IMR-90 (cell line): ENCODE results near the gene UTP14C. TPM values are rescaled to one million over a fixed set of nuclear protein-coding genes. Genes with fewer than 3 reads are reported as not detected.

ENCODE experiments used
- ATAC-seq: fragments of 200-7000 bp; cut with Tn5 transposase; 2 replicates; pipeline ENCODE4 v1.9.1; 2020; ENCODE audit warnings: low read depth, mild to moderate bottlenecking, moderate library complexity
- BruUV-seq: library from RNA; stranded (reverse); fragments of 400-500 nt; replicated peaks from 2 replicates; lab custom pipeline; 2021; lab: Mats Ljungman, UMichigan
- CTCF ChIA-PET: fragments of 300-600 bp; formaldehyde crosslinking; extraction: SDS; loops from one replicate; lab custom pipeline; 2021; ENCODE audit warnings: antibody characterized with exemption; lab: Yijun Ruan, JAX
- POLR2A ChIA-PET: fragments of 300-600 bp; sonication (Branson Sonifier 250); formaldehyde crosslinking; loops from one replicate; lab custom pipeline; 2022; ENCODE audit warnings: antibody characterized with exemption; ENCODE audit not compliant: unreplicated experiment; lab: Charles Lee
- DNase-seq: peaks from one replicate; pipeline ENCODE4 v3.0.0; 2013
- H2AFZ ChIP-seq: replicated peaks from 2 replicates; pipeline ENCODE3; 2013; ENCODE audit warnings: low read length, mild to moderate bottlenecking; ENCODE audit not compliant: poor library complexity
- H2AK5ac ChIP-seq: 2 replicates; pipeline ENCODE4 v1.6.1; 2013; ENCODE audit warnings: low read depth, low read length, inconsistent platforms
- H2AK9ac ChIP-seq: replicated peaks from 2 replicates; pipeline ENCODE3; 2013; ENCODE audit warnings: mild to moderate bottlenecking, low read depth, low read length, moderate library complexity; ENCODE audit not compliant: poor library complexity
- H2BK120ac ChIP-seq: 2 replicates; pipeline ENCODE4 v1.6.1; 2013; ENCODE audit warnings: low read depth, low read length, inconsistent platforms
- H2BK15ac ChIP-seq: 3 replicates; pipeline ENCODE4 v1.6.1; 2013; ENCODE audit warnings: low read depth, low read length, inconsistent platforms
- H2BK20ac ChIP-seq: 2 replicates; pipeline ENCODE4 v1.6.1; 2013; ENCODE audit warnings: low read depth, mild to moderate bottlenecking, inconsistent platforms, low read length, moderate library complexity
- H2BK5ac ChIP-seq: 2 replicates; pipeline ENCODE4 v1.6.1; 2013; ENCODE audit warnings: mild to moderate bottlenecking, low read depth, low read length, inconsistent platforms; ENCODE audit not compliant: poor library complexity, severe bottlenecking
- H3K14ac ChIP-seq: replicated peaks from 2 replicates; pipeline ENCODE4 v1.6.1; 2013; ENCODE audit warnings: low read depth, low read length, inconsistent platforms
- H3K18ac ChIP-seq: 2 replicates; pipeline ENCODE4 v1.6.1; 2013; ENCODE audit warnings: low read depth, low read length, control low read depth
- H3K23ac ChIP-seq: 2 replicates; pipeline ENCODE4 v1.6.1; 2013; ENCODE audit warnings: low read depth, low read length, inconsistent platforms
- H3K27ac ChIP-seq: 2 replicates; pipeline ENCODE4 v1.5.1; 2013; ENCODE audit warnings: mild to moderate bottlenecking, control low read depth, low read length; ENCODE audit not compliant: insufficient read depth
- H3K27me3 ChIP-seq: 2 replicates; pipeline ENCODE4 v1.6.1; 2013; ENCODE audit warnings: low read length; ENCODE audit not compliant: control insufficient read depth, insufficient read depth
- H3K36me3 ChIP-seq: 2 replicates; pipeline ENCODE4 v1.6.1; 2013; ENCODE audit warnings: low read length, mixed read lengths; ENCODE audit not compliant: control insufficient read depth, insufficient read depth
- H3K4ac ChIP-seq: 2 replicates; pipeline ENCODE4 v1.6.1; 2013; ENCODE audit warnings: low read depth, low read length, inconsistent platforms
- H3K4me1 ChIP-seq: 2 replicates; pipeline ENCODE4 v1.6.1; 2013; ENCODE audit warnings: low read length, mixed read lengths; ENCODE audit not compliant: control insufficient read depth, insufficient read depth
- H3K4me2 ChIP-seq: 2 replicates; pipeline ENCODE4 v1.6.1; 2013; ENCODE audit warnings: low read depth, mild to moderate bottlenecking, control low read depth, low read length, moderate library complexity
- H3K4me3 ChIP-seq: 2 replicates; pipeline ENCODE4 v1.5.1; 2013; ENCODE audit warnings: low read depth, mild to moderate bottlenecking, control low read depth, low read length, moderate library complexity; ENCODE audit not compliant: insufficient read depth
- H3K56ac ChIP-seq: 2 replicates; pipeline ENCODE4 v1.6.1; 2013; ENCODE audit warnings: low read length, inconsistent platforms; ENCODE audit not compliant: insufficient read depth; ENCODE audit errors: extremely low read depth
- H3K79me1 ChIP-seq, 2 experiments: 2 replicates each; pipeline ENCODE4 v1.6.1; 2013; ENCODE audit warnings: low read length in 2 of 2, inconsistent platforms in 1 of 2, low read depth in 1 of 2
- H3K9ac ChIP-seq: 2 replicates; pipeline ENCODE4 v1.6.1; 2013; ENCODE audit warnings: low read depth, low read length, control low read depth
- H3K9me1 ChIP-seq: 2 replicates; pipeline ENCODE4 v1.6.1; 2013; ENCODE audit warnings: low read length, inconsistent platforms; ENCODE audit not compliant: insufficient read depth
- H3K9me3 ChIP-seq: 2 replicates; pipeline ENCODE4 v1.6.1; 2013; ENCODE audit warnings: low read length; ENCODE audit not compliant: control insufficient read depth, insufficient read depth
- H4K20me1 ChIP-seq: 2 replicates; pipeline ENCODE4 v1.6.1; 2013; ENCODE audit warnings: low read length, inconsistent platforms; ENCODE audit not compliant: insufficient read depth
- H4K5ac ChIP-seq: 2 replicates; pipeline ENCODE4 v1.6.1; 2013; ENCODE audit warnings: mild to moderate bottlenecking, low read depth, low read length, control low read depth
- H4K8ac ChIP-seq, 2 experiments: 2 replicates each; pipeline ENCODE4 v1.6.1; 2013; ENCODE audit warnings: low read depth in 2 of 2, low read length in 2 of 2, control low read depth in 1 of 2, inconsistent platforms in 1 of 2
- H4K91ac ChIP-seq: 2 replicates; pipeline ENCODE4 v1.6.1; 2013; ENCODE audit warnings: low read depth, low read length, inconsistent platforms; ENCODE audit not compliant: insufficient read depth
- BHLHE40 ChIP-seq: fragments of 150-350 bp; IDR thresholded peaks from 2 replicates; pipeline ENCODE4 v1.6.1; 2016; ENCODE audit warnings: mild to moderate bottlenecking, low read depth, low read length
- CEBPB ChIP-seq: IDR thresholded peaks from 2 replicates; pipeline ENCODE4 v1.6.1; 2012; ENCODE audit warnings: low read depth, low read length, improper control_type of control experiment
- CHD1 ChIP-seq: IDR thresholded peaks from 2 replicates; pipeline ENCODE4 v1.6.1; 2012; ENCODE audit warnings: low read depth, low read length, improper control_type of control experiment
- CTCF ChIP-seq: conservative IDR thresholded peaks from 2 replicates; pipeline ENCODE4 v1.5.1; 2012; ENCODE audit warnings: mild to moderate bottlenecking, low read depth, low read length, improper control_type of control experiment
- FOS ChIP-seq: fragments of 150-350 bp; IDR thresholded peaks from 2 replicates; pipeline ENCODE4 v1.6.1; 2016; ENCODE audit warnings: low read depth, low read length
- MAFK ChIP-seq: IDR thresholded peaks from 2 replicates; pipeline ENCODE4 v1.6.1; 2012; ENCODE audit warnings: low read depth, low read length, improper control_type of control experiment
- MAZ ChIP-seq: IDR thresholded peaks from 2 replicates; pipeline ENCODE4 v1.6.1; 2012; ENCODE audit warnings: low read depth, mild to moderate bottlenecking, low read length, improper control_type of control experiment, moderate library complexity, borderline replicate concordance
- MXI1 ChIP-seq: IDR thresholded peaks from 2 replicates; pipeline ENCODE4 v1.6.1; 2012; ENCODE audit warnings: low read depth, mild to moderate bottlenecking, low read length, moderate library complexity, borderline replicate concordance
- NFE2L2 ChIP-seq: fragments of 150-350 bp; IDR thresholded peaks from 2 replicates; pipeline ENCODE4 v1.6.1; 2016; ENCODE audit warnings: low read depth, mild to moderate bottlenecking, low read length
- POLR2A ChIP-seq: IDR thresholded peaks from 2 replicates; pipeline ENCODE4 v1.6.1; 2012; ENCODE audit warnings: mild to moderate bottlenecking, low read depth, low read length
- RAD21 ChIP-seq: IDR thresholded peaks from 2 replicates; pipeline ENCODE4 v1.6.1; 2012; ENCODE audit warnings: low read length, improper control_type of control experiment
- RCOR1 ChIP-seq: IDR thresholded peaks from 2 replicates; pipeline ENCODE4 v1.6.1; 2012; ENCODE audit warnings: mild to moderate bottlenecking, low read length, improper control_type of control experiment; ENCODE audit not compliant: insufficient replicate concordance
- RFX5 ChIP-seq: IDR thresholded peaks from 2 replicates; pipeline ENCODE4 v1.8.0; 2012; ENCODE audit warnings: low read depth, mild to moderate bottlenecking, low read length, moderate library complexity
- SMC3 ChIP-seq: fragments of 150-350 bp; IDR thresholded peaks from 2 replicates; pipeline ENCODE4 v1.6.1; 2016; ENCODE audit warnings: low read depth, mild to moderate bottlenecking, antibody characterized with exemption, low read length, moderate library complexity
- WGBS, 2 experiments: methylation state at CpG; one replicate each; pipeline versions ENCODE4 v1.1.5 to v1.1.7; 2013; ENCODE audit warnings: missing lambda C conversion rate in 2 of 2; ENCODE audit not compliant: insufficient read length in 1 of 2; ENCODE audit errors: extremely low coverage in 2 of 2; 5-methylcytosine and 5-hydroxymethylcytosine counted together
- dilution Hi-C: fragments of 300-500 bp; cut with HindIII; formaldehyde crosslinking; loops from one replicate; pipeline ENCODE4 v1.14.3; 2018; ENCODE audit warnings: low sequenced_read_pairs; ENCODE audit not compliant: unreplicated experiment
- in situ Hi-C: fragments of 300-500 bp; cut with MboI; formaldehyde crosslinking; loops from 3 replicates; pipeline ENCODE4 v1.14.3; 2019; ENCODE audit warnings: low sequenced_read_pairs, inconsistent platforms, mixed read lengths
- intact Hi-C: fragments of 100-400 bp; cut with micrococcal nuclease; formaldehyde crosslinking; loops from 2 replicates; pipeline ENCODE4 v1.10.0; 2022
- polyA plus RNA-seq, 3 experiments: library from polyadenylated mRNA; depleted of rRNA; stranded (reverse); fragments of >200 nt; gene quantifications; 2 replicates each; pipeline ENCODE4 v1.2.3, GENCODE V29; 2012; ENCODE audit warnings: low replicate concordance in 1 of 3
- total RNA-seq: library from RNA; depleted of rRNA; stranded (reverse); fragments of >200 nt; gene quantifications from 2 replicates; pipeline ENCODE4 v1.2.3, GENCODE V29; 2012
- TF ChIP-seq, protein P1 (sequence below): fragments of 150-350 bp; IDR thresholded peaks from 2 replicates; pipeline ENCODE4 v1.6.1; 2017; ENCODE audit warnings: mild to moderate bottlenecking, antibody characterized with exemption, low read length, low read depth
- TF ChIP-seq, protein P2 (sequence below): fragments of 150-350 bp; IDR thresholded peaks from 2 replicates; pipeline ENCODE4 v1.6.1; 2016; ENCODE audit warnings: low read depth, mild to moderate bottlenecking, low read length, moderate library complexity, borderline replicate concordance

Gene UTP14C
- total and polyA plus RNA-seq, 2 of the 4 experiments (the other 2 are of a cell fraction) = 8.2 to 12.5 TPM

GRCh38 chr13:51977625-51978024 is 46.9 kb upstream of the UTP14C start:
- no peak overlapping the region for H2BK5ac ChIP-seq
- H3K4me1 ChIP-seq = peaks cover 2% of the 10 kb centered on the region; the same call in 1 of the 2 replicates
- H2BK15ac ChIP-seq = no peak overlapping the region
- H3K4me2 ChIP-seq = no peak overlapping the region
- H3K56ac ChIP-seq = no peak overlapping the region
- H3K9me1 ChIP-seq = no peaks in the 10 kb centered on the region
- no peak overlapping the region for H3K23ac ChIP-seq
- H3K79me1 ChIP-seq = no peaks in the 10 kb centered on the region
- H4K20me1 ChIP-seq = no peaks in the 10 kb centered on the region
- no peaks in the 10 kb centered on the region for H3K9me3 ChIP-seq
- H2AK5ac ChIP-seq = no peak overlapping the region
- no peak overlapping the region for H4K8ac ChIP-seq
- no peak overlapping the region for H3K4ac ChIP-seq
- no peak overlapping the region for H4K91ac ChIP-seq
- H3K27me3 ChIP-seq = peaks cover 3% of the 10 kb centered on the region; the same call in 1 of the 2 replicates
- H3K27ac ChIP-seq = no peak overlapping the region
- intact Hi-C loops (no loop called here), in situ Hi-C loops (no loop called here), dilution Hi-C loops (no loop called here)
- no peak for TF ChIP-seq SMC3
- TF ChIP-seq MAZ = no peak
- TF ChIP-seq FOS = no peak
- TF ChIP-seq, protein P1, sequence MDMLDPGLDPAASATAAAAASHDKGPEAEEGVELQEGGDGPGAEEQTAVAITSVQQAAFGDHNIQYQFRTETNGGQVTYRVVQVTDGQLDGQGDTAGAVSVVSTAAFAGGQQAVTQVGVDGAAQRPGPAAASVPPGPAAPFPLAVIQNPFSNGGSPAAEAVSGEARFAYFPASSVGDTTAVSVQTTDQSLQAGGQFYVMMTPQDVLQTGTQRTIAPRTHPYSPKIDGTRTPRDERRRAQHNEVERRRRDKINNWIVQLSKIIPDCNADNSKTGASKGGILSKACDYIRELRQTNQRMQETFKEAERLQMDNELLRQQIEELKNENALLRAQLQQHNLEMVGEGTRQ = no peak
- TF ChIP-seq MAFK = no peak
- TF ChIP-seq, protein P2, sequence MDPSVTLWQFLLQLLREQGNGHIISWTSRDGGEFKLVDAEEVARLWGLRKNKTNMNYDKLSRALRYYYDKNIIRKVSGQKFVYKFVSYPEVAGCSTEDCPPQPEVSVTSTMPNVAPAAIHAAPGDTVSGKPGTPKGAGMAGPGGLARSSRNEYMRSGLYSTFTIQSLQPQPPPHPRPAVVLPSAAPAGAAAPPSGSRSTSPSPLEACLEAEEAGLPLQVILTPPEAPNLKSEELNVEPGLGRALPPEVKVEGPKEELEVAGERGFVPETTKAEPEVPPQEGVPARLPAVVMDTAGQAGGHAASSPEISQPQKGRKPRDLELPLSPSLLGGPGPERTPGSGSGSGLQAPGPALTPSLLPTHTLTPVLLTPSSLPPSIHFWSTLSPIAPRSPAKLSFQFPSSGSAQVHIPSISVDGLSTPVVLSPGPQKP = no peak
- no peak for TF ChIP-seq CTCF
- TF ChIP-seq BHLHE40 = no peak
- TF ChIP-seq NFE2L2 = no peak
- no peak for TF ChIP-seq POLR2A
- no peak for TF ChIP-seq CHD1
- TF ChIP-seq RAD21 = no peak
- TF ChIP-seq MXI1 = no peak
- no peak for TF ChIP-seq CEBPB
- no peak for TF ChIP-seq RCOR1
- no peak for TF ChIP-seq RFX5
- no CpG with 5 or more reads among the region's 5 CpGs for WGBS, 2 experiments
- H3K18ac ChIP-seq = no peak overlapping the region
- H2BK120ac ChIP-seq = no peak overlapping the region
- no TSS peak for BruUV-seq
- DNase-seq (no peak), ATAC-seq (no peak)
- H2AFZ ChIP-seq = no peak overlapping the region
- POLR2A ChIA-PET = no interaction called here
- no peak overlapping the region for H3K4me3 ChIP-seq
- no peak overlapping the region for H2AK9ac ChIP-seq
- H3K36me3 ChIP-seq = no peaks in the 10 kb centered on the region
- CTCF ChIA-PET = interaction anchor here (0.7 kb wide), 1 partner anchor 15 kb away, joined by 3 read pairs; no protein-coding TSS in a partner anchor
- no peak overlapping the region for H3K9ac ChIP-seq
- no peak overlapping the region for H3K14ac ChIP-seq
- no peak overlapping the region for H4K5ac ChIP-seq
- H2BK20ac ChIP-seq = no peak overlapping the region
